GM21529 (cell line): ENCODE results near the gene BDKRB1.

Experiments
- ATAC-seq: cut with Tn5 transposase; IDR thresholded peaks from one replicate; pipeline ENCODE4 v1.9.1; 2021; ENCODE audit not compliant: unreplicated experiment

BDKRB1 gene

GRCh38 chr14:96260341-96260821 lies 4.4 kb downstream of the BDKRB1 start:
- ATAC-seq, result no peak

GRCh38 chr14:96261053-96261452 lies 5.0 kb downstream of the BDKRB1 start:
- no peak for ATAC-seq

GRCh38 chr14:96261772-96262655 lies 6.0 kb downstream of the BDKRB1 start:
- ATAC-seq, result no peak

GRCh38 chr14:96263347-96264199 lies 7.6 kb downstream of the BDKRB1 start:
- no peak for ATAC-seq

- no peak for ATAC-seq
Measured at GRCh38 chr14:96264200-96264553, 8.2 kb downstream of the BDKRB1 start.

- no peak for ATAC-seq
Measured at GRCh38 chr14:96264853-96265252, 8.8 kb downstream of the BDKRB1 start.

- ATAC-seq, result no peak
Measured at GRCh38 chr14:96265383-96266095, 9.5 kb downstream of the BDKRB1 start.

GRCh38 chr14:96267336-96267735 lies 11.3 kb downstream of the BDKRB1 start:
- no peak for ATAC-seq

GRCh38 chr14:96267916-96268315 lies 11.9 kb downstream of the BDKRB1 start:
- ATAC-seq, result no peak

- no peak for ATAC-seq
Measured at GRCh38 chr14:96268431-96269358, 12.7 kb downstream of the BDKRB1 start.

GRCh38 chr14:96269359-96269710 lies 13.3 kb downstream of the BDKRB1 start:
- no peak for ATAC-seq

GRCh38 chr14:96270565-96271420 lies 14.8 kb downstream of the BDKRB1 start:
- ATAC-seq, result no peak

GRCh38 chr14:96271421-96271762 lies 15.4 kb downstream of the BDKRB1 start:
- no peak for ATAC-seq

- ATAC-seq, result no peak
Measured at GRCh38 chr14:96272777-96273473, 16.9 kb downstream of the BDKRB1 start.

- no peak for ATAC-seq
Measured at GRCh38 chr14:96273629-96274028, 17.6 kb downstream of the BDKRB1 start.

GRCh38 chr14:96274122-96274521 lies 18.1 kb downstream of the BDKRB1 start:
- ATAC-seq, result no peak

- no peak for ATAC-seq
Measured at GRCh38 chr14:96274543-96274942, 18.5 kb downstream of the BDKRB1 start.

GRCh38 chr14:96275177-96276112 lies 19.4 kb downstream of the BDKRB1 start:
- ATAC-seq, result no peak
